Left ventricle myocardium inferior (tissue), 1 donor: ENCODE results near the gene ACOT13. TPM values are rescaled to one million over a fixed set of nuclear protein-coding genes. Genes with fewer than 3 reads are reported as not detected.
"Not testable (repeated sequence)": the region's sequence is repeated elsewhere in the genome, so short reads cannot be mapped to it uniquely, and the experiment has no call there.

ENCODE experiments used
- DNase-seq: peaks from one replicate; pipeline ENCODE4 v3.0.0-alpha.2; 2020
- H3K27ac ChIP-seq: fragments of 200-600 bp; replicated peaks from 2 replicates; pipeline ENCODE4 v1.8.0; 2021
- H3K27me3 ChIP-seq: fragments of 200-600 bp; 2 replicates; pipeline ENCODE4 v1.8.0; 2021; ENCODE audit warnings: low read depth
- H3K36me3 ChIP-seq: fragments of 200-600 bp; 2 replicates; pipeline ENCODE4 v1.8.0; 2021
- H3K4me1 ChIP-seq: fragments of 200-600 bp; 2 replicates; pipeline ENCODE4 v1.8.0; 2021
- H3K4me3 ChIP-seq: fragments of 200-600 bp; 2 replicates; pipeline ENCODE4 v1.8.0; 2021; ENCODE audit warnings: mild to moderate bottlenecking, moderate library complexity
- H3K9me3 ChIP-seq: fragments of 200-600 bp; replicated peaks from 2 replicates; pipeline ENCODE4 v1.8.0; 2021
- intact Hi-C: fragments of 100-400 bp; cut with micrococcal nuclease; formaldehyde crosslinking; loops from one replicate; pipeline ENCODE4 v1.11.0; 2022
- total RNA-seq: library from RNA; stranded (reverse); fragmentation: NEBNext Ultra II Directional; extraction: Animal tissue kit (Norgen Biotek cat#: 25700); gene quantifications from one replicate; pipeline ENCODE4 v1.2.1, GENCODE V29; 2021
- TF ChIP-seq, protein P1 (sequence below): fragments of 200-600 bp; IDR thresholded peaks from 2 replicates; pipeline ENCODE4 v1.8.0; 2021; ENCODE audit warnings: antibody characterized with exemption, mild to moderate bottlenecking, borderline replicate concordance
- donor health status: DM: no; HTN: yes; CAD: no; lungs with severe emphysema.

ACOT13 gene
- total RNA-seq, 1 donor from 2014 or later, result 59.2 TPM

DNA sequence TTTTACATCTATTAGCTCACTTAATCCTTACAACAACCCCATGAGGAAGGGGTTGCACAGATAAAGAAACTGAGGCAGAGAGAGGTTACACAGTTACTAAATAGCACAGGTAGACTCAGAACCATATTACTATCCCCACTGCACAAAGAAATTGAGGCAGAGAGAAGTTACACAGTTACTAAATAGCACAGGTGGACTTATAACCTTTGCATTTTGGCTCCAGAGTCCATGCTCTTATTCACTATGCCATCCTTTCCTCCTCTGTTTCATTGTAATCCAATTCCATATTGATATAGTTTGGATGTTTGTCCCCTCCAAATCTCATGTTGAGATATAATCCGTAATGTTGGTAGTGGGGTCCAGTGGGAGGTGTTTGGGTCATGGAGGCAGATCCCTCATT lies 3.7 kb upstream of the ACOT13 start:
- no peak overlapping the region for H3K4me3 ChIP-seq
- H3K9me3 ChIP-seq, result no peaks in the 10 kb centered on the region
- DNase-seq, result no peak
- TF ChIP-seq, protein P1, sequence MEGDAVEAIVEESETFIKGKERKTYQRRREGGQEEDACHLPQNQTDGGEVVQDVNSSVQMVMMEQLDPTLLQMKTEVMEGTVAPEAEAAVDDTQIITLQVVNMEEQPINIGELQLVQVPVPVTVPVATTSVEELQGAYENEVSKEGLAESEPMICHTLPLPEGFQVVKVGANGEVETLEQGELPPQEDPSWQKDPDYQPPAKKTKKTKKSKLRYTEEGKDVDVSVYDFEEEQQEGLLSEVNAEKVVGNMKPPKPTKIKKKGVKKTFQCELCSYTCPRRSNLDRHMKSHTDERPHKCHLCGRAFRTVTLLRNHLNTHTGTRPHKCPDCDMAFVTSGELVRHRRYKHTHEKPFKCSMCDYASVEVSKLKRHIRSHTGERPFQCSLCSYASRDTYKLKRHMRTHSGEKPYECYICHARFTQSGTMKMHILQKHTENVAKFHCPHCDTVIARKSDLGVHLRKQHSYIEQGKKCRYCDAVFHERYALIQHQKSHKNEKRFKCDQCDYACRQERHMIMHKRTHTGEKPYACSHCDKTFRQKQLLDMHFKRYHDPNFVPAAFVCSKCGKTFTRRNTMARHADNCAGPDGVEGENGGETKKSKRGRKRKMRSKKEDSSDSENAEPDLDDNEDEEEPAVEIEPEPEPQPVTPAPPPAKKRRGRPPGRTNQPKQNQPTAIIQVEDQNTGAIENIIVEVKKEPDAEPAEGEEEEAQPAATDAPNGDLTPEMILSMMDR, result no peak
- intact Hi-C loops, result no loop called here
- no peaks in the 10 kb centered on the region for H3K27me3 ChIP-seq
- H3K36me3 ChIP-seq, result peaks cover 23% of the 10 kb centered on the region
- no peak overlapping the region for H3K27ac ChIP-seq
- peaks cover 50% of the 10 kb centered on the region for H3K4me1 ChIP-seq

GRCh38 chr6:24664046-24664987 lies 2.6 kb upstream of the ACOT13 start:
- H3K4me1 ChIP-seq, result peaks cover 57% of the 10 kb centered on the region
- TF ChIP-seq, protein P1, result no peak
- no peak overlapping the region for H3K4me3 ChIP-seq
- peaks cover 23% of the 10 kb centered on the region for H3K36me3 ChIP-seq
- no peaks in the 10 kb centered on the region for H3K9me3 ChIP-seq
- no peak overlapping the region for H3K27ac ChIP-seq
- DNase-seq, result no peak
- intact Hi-C loops, result no loop called here
- H3K27me3 ChIP-seq, result no peaks in the 10 kb centered on the region

DNA sequence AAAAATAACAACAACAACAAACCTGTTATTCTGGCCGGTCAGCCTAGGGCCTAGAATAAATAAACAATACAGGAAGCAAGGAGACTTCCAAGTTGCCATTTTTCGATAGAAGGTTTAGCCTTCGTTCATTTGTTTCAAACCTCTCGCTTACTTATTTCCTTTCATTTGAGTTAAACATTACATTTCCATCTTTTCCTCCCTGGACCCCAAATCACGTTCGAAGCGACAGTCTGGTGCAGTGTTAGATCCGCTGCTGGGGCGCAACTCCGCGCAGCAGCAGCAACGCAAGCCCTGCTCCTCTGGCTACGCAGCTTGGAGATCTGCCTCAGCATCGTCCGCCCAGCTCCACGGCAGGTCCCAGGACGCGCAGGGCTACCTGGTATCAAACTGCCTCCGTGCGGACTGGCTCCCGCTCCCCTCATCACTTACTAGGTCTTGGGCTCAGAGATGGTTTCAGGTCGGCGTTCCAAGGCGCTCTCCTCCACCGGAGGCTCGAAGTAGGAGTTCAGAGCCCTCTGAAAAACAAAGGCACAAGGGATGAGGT lies 708 bp upstream of the ACOT13 start:
- intact Hi-C loops, result no loop called here
- Histone ChIP-seq H3K36me3 (peaks cover 34% of the 10 kb centered on the region), H3K4me3 (peak overlapping the region; percentile 86), H3K9me3 (peaks cover 8% of the 10 kb centered on the region), H3K27ac (peak overlapping the region; percentile 95), H3K27me3 (no peaks in the 10 kb centered on the region), H3K4me1 (peaks cover 56% of the 10 kb centered on the region)
- peak; percentile 26 for DNase-seq
- TF ChIP-seq, protein P1, result no peak

DNA sequence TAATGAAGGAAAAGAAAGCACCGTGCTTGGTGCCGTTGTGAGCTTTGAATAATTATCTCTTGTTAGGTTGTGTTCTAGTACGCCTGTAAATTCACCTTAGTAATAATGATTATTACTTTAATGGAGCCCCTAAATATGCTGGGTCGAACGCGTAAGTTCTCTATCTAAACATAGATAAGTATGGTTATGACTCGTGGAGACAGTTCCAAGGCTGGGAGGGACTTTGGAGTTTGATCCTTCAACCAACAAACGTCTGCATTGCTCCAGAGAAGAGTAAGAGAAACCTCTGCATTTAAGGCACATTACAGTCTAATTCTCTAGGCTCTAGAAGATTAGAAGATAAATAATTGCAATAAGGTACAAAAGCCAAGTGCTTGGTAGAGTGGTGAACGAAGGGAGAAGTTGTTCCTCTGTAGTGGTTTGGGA lies 514 bp downstream of the ACOT13 start:
- no peaks in the 10 kb centered on the region for H3K27me3 ChIP-seq
- H3K9me3 ChIP-seq, result peaks cover 8% of the 10 kb centered on the region
- H3K4me1 ChIP-seq, result peaks cover 50% of the 10 kb centered on the region
- H3K36me3 ChIP-seq, result peaks cover 33% of the 10 kb centered on the region
- TF ChIP-seq, protein P1, result no peak
- peak overlapping the region; percentile 95 for H3K27ac ChIP-seq
- H3K4me3 ChIP-seq, result peak overlapping the region; percentile 86
- intact Hi-C loops, result no loop called here
- no peak for DNase-seq

- peaks cover 10% of the 10 kb centered on the region for H3K9me3 ChIP-seq
- intact Hi-C loops, H3K27me3 ChIP-seq, DNase-seq: not testable (repeated sequence)
- peaks cover 24% of the 10 kb centered on the region for H3K36me3 ChIP-seq
- H3K4me1 ChIP-seq, result peaks cover 50% of the 10 kb centered on the region
- peak overlapping the region; percentile 86 for H3K4me3 ChIP-seq
- peak overlapping the region; percentile 95 for H3K27ac ChIP-seq
These were observed 1.5 kb downstream of the ACOT13 start for GRCh38 chr6:24668066-24668996.
